Measurements from ENCODE around the gene KCNJ1.

KCNJ1 gene

GRCh38 chr11:128901653-128902514 is 34.8 kb upstream of the KCNJ1 start:
- DNase-seq (ENCODE audit: low spot score): no peak

- no peak for DNase-seq (ENCODE audit: low spot score)
These were observed 33.4 kb upstream of the KCNJ1 start for GRCh38 chr11:128900468-128900867.

GRCh38 chr11:128898580-128899344 is 31.7 kb upstream of the KCNJ1 start:
- DNase-seq (ENCODE audit: low spot score): peak; percentile 35

GRCh38 chr11:128897826-128898225 is 30.7 kb upstream of the KCNJ1 start:
- no peak for DNase-seq (ENCODE audit: low spot score)

- no peak for DNase-seq (ENCODE audit: low spot score)
These were observed 29.3 kb upstream of the KCNJ1 start for GRCh38 chr11:128896356-128896755.

GRCh38 chr11:128895526-128895925 is 28.4 kb upstream of the KCNJ1 start:
- DNase-seq (ENCODE audit: low spot score): no peak

- no peak for DNase-seq (ENCODE audit: low spot score)
These were observed 27.6 kb upstream of the KCNJ1 start for GRCh38 chr11:128894685-128895084.

- DNase-seq (ENCODE audit: low spot score): no peak
These were observed 27.2 kb upstream of the KCNJ1 start for GRCh38 chr11:128894286-128894681.

- DNase-seq (ENCODE audit: low spot score): no peak
These were observed 26.6 kb upstream of the KCNJ1 start for GRCh38 chr11:128893578-128894285.

- DNase-seq (ENCODE audit: low spot score): no peak
These were observed 25.9 kb upstream of the KCNJ1 start for GRCh38 chr11:128892866-128893565.

- no peak for DNase-seq (ENCODE audit: low spot score)
These were observed 24.9 kb upstream of the KCNJ1 start for GRCh38 chr11:128891913-128892398.

- DNase-seq (ENCODE audit: low spot score): no peak
These were observed 23.7 kb upstream of the KCNJ1 start, which contains the start of gene KCNJ5 for GRCh38 chr11:128890543-128891368. KCNJ5 (plus strand) TSS chr11:128891356; CDS start chr11:128911274, 19,918 bp downstream.

GRCh38 chr11:128890216-128890542 is 23.1 kb upstream of the KCNJ1 start:
- no peak for DNase-seq (ENCODE audit: low spot score)

- no peak for DNase-seq (ENCODE audit: low spot score)
These were observed 22.6 kb upstream of the KCNJ1 start for GRCh38 chr11:128889657-128890213.

GRCh38 chr11:128888034-128888985 is 21.2 kb upstream of the KCNJ1 start:
- DNase-seq (ENCODE audit: low spot score): no peak

GRCh38 chr11:128886406-128887124 is 19.5 kb upstream of the KCNJ1 start:
- no peak for DNase-seq (ENCODE audit: low spot score)

GRCh38 chr11:128884703-128885338 is 17.7 kb upstream of the KCNJ1 start:
- peak; percentile 60 for DNase-seq (ENCODE audit: low spot score)

GRCh38 chr11:128884054-128884453 is 17.0 kb upstream of the KCNJ1 start:
- DNase-seq (ENCODE audit: low spot score): no peak
